Right cardiac atrium (tissue), 5 donors: ENCODE data around the gene BICDL1. TPM values are rescaled to one million over a fixed set of nuclear protein-coding genes. Genes with fewer than 3 reads are reported as not detected.

Source experiments
- ATAC-seq, 2 donors: fragments of 200-7000 bp; cut with Tn5 transposase; one replicate each; pipeline versions ENCODE4 v1.8.0 to v1.9.1; 2020; ENCODE audit warnings: moderate library complexity in 2 of 2, mild to moderate bottlenecking in 1 of 2
- DNase-seq, 3 donors: peaks; one replicate each; pipeline ENCODE4 v3.0.0-alpha.2; 2020
- H3K27ac ChIP-seq: one replicate; pipeline ENCODE4 v1.5.1; 2013; ENCODE audit warnings: mild to moderate bottlenecking, low read length, control low read depth, moderate library complexity
- H3K27me3 ChIP-seq: one replicate; pipeline ENCODE4 v1.6.1; 2013; ENCODE audit not compliant: control insufficient read depth, insufficient read depth
- H3K4me1 ChIP-seq: one replicate; pipeline ENCODE4 v1.6.1; 2013; ENCODE audit warnings: low read length; ENCODE audit not compliant: control insufficient read depth, insufficient read depth
- H3K4me3 ChIP-seq: one replicate; pipeline ENCODE4 v1.5.1; 2013; ENCODE audit warnings: low read length, control low read depth
- H3K9me3 ChIP-seq: one replicate; pipeline ENCODE4 v1.6.1; 2013; ENCODE audit warnings: low read length; ENCODE audit not compliant: control insufficient read depth
- WGBS: extraction: QIAGEN DNeasy Blood & Tissue Kit; methylation state at CpG from one replicate; pipeline ENCODE4 v1.1.7; 2013; 5-methylcytosine and 5-hydroxymethylcytosine counted together
- intact Hi-C, 4 donors: fragments of 100-400 bp; cut with DNase I; formaldehyde crosslinking; loops; one replicate each; pipeline versions ENCODE4 v1.11.0 to v1.14.0; 2022 to 2023
- polyA plus RNA-seq: library from polyadenylated mRNA; stranded (reverse); fragments of 200-250 nt; gene quantifications from one replicate; pipeline ENCODE4 v1.2.3, GENCODE V29; 2013
- total RNA-seq, 4 donors: library from RNA; stranded (reverse); fragmentation: NEBNext Ultra II Directional; extraction: Animal tissue kit (Norgen Biotek cat#: 25700); gene quantifications; one replicate each; pipeline ENCODE4 v1.2.1, GENCODE V29; 2021
- donor health status: healthy with polysubstance abuse.
- donor health status: DM: no; HTN: yes; CAD: no.
- donor health status: DM: no; HTN: no; CAD: no.
- donor health status: DM: no; HTN: yes; CAD: no; lungs with severe emphysema.
- donor health status: DM: yes; HTN: yes; CAD: no.

The BICDL1 gene
- total and polyA plus RNA-seq, 5 donors: 0.11 to 2.1 (median 0.95) TPM

DNA sequence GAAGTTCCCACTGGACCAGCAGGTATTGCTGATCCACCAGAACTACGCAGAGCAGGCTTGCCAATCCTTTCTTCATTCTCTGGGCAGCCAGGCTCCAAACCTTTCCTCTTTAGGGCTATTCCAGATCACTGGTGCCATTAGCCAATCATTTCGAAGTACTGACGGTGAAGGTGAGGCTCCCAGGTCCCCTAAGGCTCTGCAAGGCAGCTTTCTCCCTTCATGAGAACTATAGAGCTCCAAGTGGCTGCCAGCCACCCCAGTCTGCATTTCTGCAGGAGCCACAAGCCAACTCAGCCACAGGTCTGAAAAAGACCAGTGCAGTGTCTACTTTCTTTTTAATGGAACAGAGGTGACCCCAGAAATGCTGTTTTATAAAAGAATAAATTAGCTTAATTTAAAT lies 78.9 kb downstream of the BICDL1 start:
- Histone ChIP-seq H3K9me3 (no peaks in the 10 kb centered on the region), H3K27ac (no peak overlapping the region), H3K4me1 (no peaks in the 10 kb centered on the region), H3K4me3 (no peak overlapping the region), H3K27me3 (no peaks in the 10 kb centered on the region)
- ATAC-seq (no peak), DNase-seq (no peak)
- 76% methylated on average over 3 of the region's 3 CpGs for WGBS
- intact Hi-C loops: no loop called here

DNA sequence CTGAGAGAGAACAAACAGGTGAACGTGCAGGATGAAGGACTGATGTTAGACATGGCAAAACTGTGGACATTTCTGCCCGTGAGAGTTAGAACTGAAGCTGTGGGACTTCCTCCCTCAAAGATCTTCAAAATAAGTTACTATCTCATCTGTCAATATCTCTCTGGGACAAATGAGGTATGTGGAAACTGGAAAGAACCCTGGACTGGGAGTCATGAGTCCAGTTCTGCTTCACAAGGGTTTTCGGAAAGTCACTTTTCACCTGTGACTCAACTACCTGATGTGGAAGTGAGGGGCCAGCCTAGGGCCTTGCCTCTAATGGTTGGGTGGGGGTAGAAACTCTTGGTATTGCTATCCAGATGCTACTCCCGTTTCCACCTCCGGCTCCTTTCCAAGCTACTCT lies 80.2 kb downstream of the BICDL1 start:
- H3K27me3 ChIP-seq: no peaks in the 10 kb centered on the region
- DNase-seq (no peak), ATAC-seq (no peak)
- no peak overlapping the region for H3K4me3 ChIP-seq
- intact Hi-C loops: no loop called here
- no peak overlapping the region for H3K27ac ChIP-seq
- WGBS: 71% methylated on average over 5 of the region's 5 CpGs
- H3K9me3 ChIP-seq: no peaks in the 10 kb centered on the region
- no peaks in the 10 kb centered on the region for H3K4me1 ChIP-seq

DNA sequence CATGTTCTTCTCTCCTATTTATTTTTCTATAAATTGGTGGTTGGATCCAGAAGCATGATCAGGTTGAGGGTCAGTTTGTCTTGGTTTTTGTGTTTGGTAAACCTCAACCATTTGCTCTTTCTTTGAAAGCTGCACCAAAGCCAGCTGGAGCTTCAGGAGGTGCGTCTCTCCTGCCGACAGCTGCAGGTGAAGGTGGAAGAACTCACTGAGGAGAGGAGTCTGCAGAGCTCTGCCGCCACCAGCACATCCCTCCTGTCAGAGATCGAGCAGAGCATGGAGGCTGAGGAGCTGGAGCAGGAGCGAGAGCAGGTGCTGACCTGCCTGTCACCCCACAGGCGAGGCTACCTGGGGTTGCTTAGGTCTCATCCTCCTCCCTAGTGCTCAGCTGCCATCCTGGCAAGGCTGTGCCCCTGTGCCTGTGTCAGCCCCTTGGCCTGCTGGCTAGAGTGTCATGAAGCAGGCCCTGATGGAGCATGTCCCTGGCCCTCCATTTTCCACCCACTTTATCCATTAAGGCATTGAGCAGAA lies 82.5 kb downstream of the BICDL1 start:
- no peaks in the 10 kb centered on the region for H3K9me3 ChIP-seq
- no peak for ATAC-seq
- intact Hi-C loops: no loop called here
- DNase-seq: no peak
- no peak overlapping the region for H3K4me3 ChIP-seq
- no peaks in the 10 kb centered on the region for H3K4me1 ChIP-seq
- WGBS: 87% methylated on average over 6 of the region's 6 CpGs
- H3K27me3 ChIP-seq: no peaks in the 10 kb centered on the region
- H3K27ac ChIP-seq: no peak overlapping the region

GRCh38 chr12:120072472-120073249 lies 83.6 kb downstream of the BICDL1 start:
- Histone ChIP-seq H3K4me3 (no peak overlapping the region), H3K9me3 (no peaks in the 10 kb centered on the region), H3K4me1 (no peaks in the 10 kb centered on the region), H3K27ac (no peak overlapping the region), H3K27me3 (no peaks in the 10 kb centered on the region)
- WGBS: 69% methylated on average over 18 of the region's 18 CpGs
- DNase-seq (peak in 1 of 3 donors; percentile 59), ATAC-seq (peak; percentile 35 to 42)
- intact Hi-C loops: no loop called here

DNA sequence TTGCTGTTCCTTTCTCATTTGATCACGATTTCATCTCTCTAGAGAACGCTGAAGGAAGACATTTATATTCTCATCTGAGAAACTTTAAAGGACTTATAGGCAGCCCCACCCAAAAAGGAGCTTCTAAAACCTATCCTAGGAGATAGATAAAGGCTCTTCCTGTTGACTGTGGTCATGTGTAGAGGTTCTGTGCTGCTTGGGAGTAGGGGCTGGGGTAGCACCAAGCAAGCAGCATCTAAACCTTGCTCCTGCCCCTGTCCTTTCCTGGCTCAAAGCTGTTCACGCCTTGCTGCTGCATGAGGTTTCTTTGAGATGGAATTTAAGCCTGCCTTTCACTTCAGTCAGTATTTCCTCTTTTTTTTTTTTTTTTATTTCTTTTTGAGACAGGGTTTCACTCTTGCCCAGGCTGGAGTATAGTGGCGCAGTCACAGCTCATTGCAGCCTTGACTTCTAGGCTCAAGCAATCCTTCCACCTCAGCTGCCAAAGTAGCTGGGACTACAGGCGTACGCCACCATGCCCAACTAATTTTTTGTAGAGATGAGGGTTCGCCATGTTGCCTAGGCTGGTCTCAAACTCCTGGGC lies 86.1 kb downstream of the BICDL1 start:
- Histone ChIP-seq H3K27ac (no peak overlapping the region), H3K4me3 (no peak overlapping the region), H3K4me1 (no peaks in the 10 kb centered on the region), H3K9me3 (no peaks in the 10 kb centered on the region), H3K27me3 (no peaks in the 10 kb centered on the region)
- intact Hi-C loops: no loop called here
- WGBS: 85% methylated on average over 7 of the region's 7 CpGs
- DNase-seq (no peak), ATAC-seq (no peak)

GRCh38 chr12:120076651-120077050 lies 87.6 kb downstream of the BICDL1 start:
- Histone ChIP-seq H3K9me3 (no peaks in the 10 kb centered on the region), H3K27me3 (no peaks in the 10 kb centered on the region), H3K4me3 (no peak overlapping the region), H3K4me1 (no peaks in the 10 kb centered on the region), H3K27ac (no peak overlapping the region)
- DNase-seq (no peak), ATAC-seq (no peak)
- intact Hi-C loops: no loop called here
- WGBS: 97% methylated on average over 6 of the region's 6 CpGs

DNA sequence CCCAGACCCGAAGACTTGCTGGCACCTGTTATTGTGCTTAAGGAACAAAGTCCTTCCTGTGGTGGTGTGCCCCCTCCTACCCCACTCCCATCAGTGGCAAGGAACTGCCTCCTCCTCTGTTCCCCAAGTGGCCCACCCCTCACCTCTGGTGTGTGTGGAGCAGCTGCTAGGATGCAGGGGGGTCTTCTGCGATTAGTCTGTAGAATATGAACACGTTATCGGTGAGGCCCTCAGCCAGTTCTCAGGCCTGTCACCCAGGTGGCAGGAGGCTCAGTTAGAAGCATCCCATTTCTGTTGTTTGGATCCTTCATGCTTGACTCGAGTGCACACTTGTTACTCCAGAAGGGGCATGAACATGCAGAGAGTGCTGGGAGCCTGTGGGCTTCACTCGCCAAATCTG lies 88.2 kb downstream of the BICDL1 start:
- 84% methylated on average over 6 of the region's 6 CpGs for WGBS
- no peak for ATAC-seq

DNA sequence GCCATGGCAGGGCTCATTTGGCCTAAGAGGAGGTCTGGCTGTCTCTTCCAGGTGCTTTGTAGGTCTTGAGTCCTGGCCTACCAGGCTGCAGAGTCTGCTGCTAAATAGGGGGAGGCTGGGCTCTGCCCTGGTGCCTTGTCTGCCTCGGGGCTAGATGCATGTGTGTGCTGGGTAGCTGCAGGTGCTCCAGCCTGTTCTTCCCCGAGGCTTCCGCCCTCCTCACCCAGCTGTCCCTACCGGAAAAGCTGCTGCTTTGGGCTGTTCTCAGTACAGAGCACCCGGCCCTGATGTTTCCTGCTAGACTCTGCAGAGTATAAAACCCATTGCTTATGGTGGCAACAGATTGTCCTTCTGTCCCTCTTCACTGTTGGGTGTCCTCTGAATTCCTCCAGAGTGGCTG lies 89.8 kb downstream of the BICDL1 start:
- ATAC-seq (peak in 1 of 2 donors; percentile 26), DNase-seq (peak in 1 of 3 donors; percentile 4)
- H3K4me3 ChIP-seq: no peak overlapping the region
- H3K4me1 ChIP-seq: no peaks in the 10 kb centered on the region
- no peak overlapping the region for H3K27ac ChIP-seq
- H3K27me3 ChIP-seq: no peaks in the 10 kb centered on the region
- H3K9me3 ChIP-seq: no peaks in the 10 kb centered on the region
- intact Hi-C loops: no loop called here
- WGBS: 68% methylated on average over 5 of the region's 5 CpGs

More for the DNA sequence above, 88.2 kb downstream of the BICDL1 start:
- no peak overlapping the region for H3K27ac ChIP-seq
- no peaks in the 10 kb centered on the region for H3K4me1 ChIP-seq
- H3K9me3 ChIP-seq: no peaks in the 10 kb centered on the region
- H3K27me3 ChIP-seq: no peaks in the 10 kb centered on the region
- intact Hi-C loops: no loop called here
- H3K4me3 ChIP-seq: no peak overlapping the region
- DNase-seq: no peak

GRCh38 chr12:120079411-120080400 lies 90.7 kb downstream of the BICDL1 start:
- Histone ChIP-seq H3K9me3 (no peaks in the 10 kb centered on the region), H3K27ac (no peak overlapping the region), H3K4me3 (no peak overlapping the region), H3K27me3 (no peaks in the 10 kb centered on the region), H3K4me1 (no peaks in the 10 kb centered on the region)
- intact Hi-C loops: no loop called here
- WGBS: 59% methylated on average over 9 of the region's 9 CpGs
- no peak for DNase-seq
- ATAC-seq: peak; percentile 8 to 39

- no peaks in the 10 kb centered on the region for H3K27me3 ChIP-seq
- H3K9me3 ChIP-seq: no peaks in the 10 kb centered on the region
- no peak overlapping the region for H3K27ac ChIP-seq
- H3K4me1 ChIP-seq: no peaks in the 10 kb centered on the region
- WGBS: 97% methylated on average over 2 of the region's 2 CpGs
- intact Hi-C loops: no loop called here
- no peak for DNase-seq
- no peak overlapping the region for H3K4me3 ChIP-seq
- no peak for ATAC-seq
Observed at GRCh38 chr12:120081641-120082040, 92.6 kb downstream of the BICDL1 start.
